ENCODE measurements around the gene ANKS1A.
"Not testable (repeated sequence)": the region's sequence is repeated elsewhere in the genome, so short reads cannot be mapped to it uniquely, and the experiment has no call there.

The ANKS1A gene

GRCh38 chr6:34929241-34929978 lies 40.4 kb downstream of the ANKS1A start:
- no peak for TF ChIP-seq CTCF (IDR thresholded peaks at IDR 0.05; ENCODE audit: poor library complexity, severe bottlenecking)
- Histone ChIP-seq H3K9me3 (ENCODE audit: severe bottlenecking) (no peaks in the 10 kb centered on the region), H3K4me3 (ENCODE audit: severe bottlenecking) (no peak overlapping the region), H3K27me3 (ENCODE audit: insufficient read depth, poor library complexity, severe bottlenecking) (no peaks in the 10 kb centered on the region), H3K4me1 (ENCODE audit: insufficient read depth, poor library complexity, severe bottlenecking) (peaks cover 7% of the 10 kb centered on the region), H3K27ac (ENCODE audit: poor library complexity, severe bottlenecking) (no peak overlapping the region), H3K36me3 (ENCODE audit: low read depth) (no peaks in the 10 kb centered on the region)
- DNase-seq (ENCODE audit: low spot score) = no peak
- ATAC-seq (ENCODE audit: low read depth) = no peak

DNA sequence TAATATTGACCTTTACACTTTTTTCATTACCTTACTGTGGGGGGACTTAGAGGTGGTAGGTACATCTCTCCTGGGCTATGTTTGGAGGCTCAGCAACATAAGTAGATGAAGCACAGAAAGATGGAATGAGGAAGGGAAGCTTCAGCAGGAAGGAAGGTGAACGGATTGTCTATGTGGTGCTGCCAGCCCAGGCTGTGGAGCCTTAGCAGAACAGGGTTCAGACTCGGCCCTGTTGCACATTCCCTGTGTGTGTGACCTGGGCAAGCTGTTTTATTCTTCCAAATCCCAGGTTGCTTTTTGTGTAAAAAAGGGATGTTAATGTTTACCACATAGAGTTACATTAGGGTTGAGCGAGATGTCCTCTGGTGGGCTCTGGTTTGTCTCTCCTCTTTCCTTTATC lies 41.2 kb downstream of the ANKS1A start:
- Histone ChIP-seq H3K4me3 (ENCODE audit: severe bottlenecking) (no peak overlapping the region), H3K27me3 (ENCODE audit: insufficient read depth, poor library complexity, severe bottlenecking) (no peaks in the 10 kb centered on the region), H3K27ac (ENCODE audit: poor library complexity, severe bottlenecking) (no peak overlapping the region), H3K36me3 (ENCODE audit: low read depth) (no peaks in the 10 kb centered on the region), H3K9me3 (ENCODE audit: severe bottlenecking) (no peaks in the 10 kb centered on the region), H3K4me1 (ENCODE audit: insufficient read depth, poor library complexity, severe bottlenecking) (peaks cover 7% of the 10 kb centered on the region)
- ATAC-seq (ENCODE audit: low read depth) (no peak), DNase-seq (ENCODE audit: low spot score) (no peak)
- no peak for TF ChIP-seq CTCF (IDR thresholded peaks at IDR 0.05; ENCODE audit: poor library complexity, severe bottlenecking)

DNA sequence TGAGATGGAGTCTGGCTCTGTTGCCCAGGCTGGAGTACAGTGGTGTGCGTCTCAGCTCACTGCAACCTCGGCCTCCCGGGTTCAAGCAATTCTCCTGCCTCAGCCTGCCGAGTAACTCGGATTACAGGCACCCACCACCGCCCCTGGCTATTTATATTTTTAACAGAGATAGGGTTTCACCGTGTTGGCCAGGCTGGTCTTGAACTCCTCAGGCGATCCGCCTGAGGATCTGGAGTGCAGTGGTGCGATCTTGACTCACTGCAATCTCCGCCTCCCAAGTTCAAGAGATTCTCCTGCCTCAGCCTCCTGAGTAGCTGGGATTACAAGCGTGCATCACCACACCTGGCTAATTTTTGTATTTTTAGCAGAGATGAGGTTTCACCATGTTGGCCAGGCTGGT lies 43.1 kb downstream of the ANKS1A start:
- not testable (repeated sequence) for H3K4me3 ChIP-seq (ENCODE audit: severe bottlenecking); H3K27ac ChIP-seq (ENCODE audit: poor library complexity, severe bottlenecking); ATAC-seq (ENCODE audit: low read depth); H3K36me3 ChIP-seq (ENCODE audit: low read depth); DNase-seq (ENCODE audit: low spot score); H3K9me3 ChIP-seq (ENCODE audit: severe bottlenecking); H3K4me1 ChIP-seq (ENCODE audit: insufficient read depth, poor library complexity, severe bottlenecking); H3K27me3 ChIP-seq (ENCODE audit: insufficient read depth, poor library complexity, severe bottlenecking)

DNA sequence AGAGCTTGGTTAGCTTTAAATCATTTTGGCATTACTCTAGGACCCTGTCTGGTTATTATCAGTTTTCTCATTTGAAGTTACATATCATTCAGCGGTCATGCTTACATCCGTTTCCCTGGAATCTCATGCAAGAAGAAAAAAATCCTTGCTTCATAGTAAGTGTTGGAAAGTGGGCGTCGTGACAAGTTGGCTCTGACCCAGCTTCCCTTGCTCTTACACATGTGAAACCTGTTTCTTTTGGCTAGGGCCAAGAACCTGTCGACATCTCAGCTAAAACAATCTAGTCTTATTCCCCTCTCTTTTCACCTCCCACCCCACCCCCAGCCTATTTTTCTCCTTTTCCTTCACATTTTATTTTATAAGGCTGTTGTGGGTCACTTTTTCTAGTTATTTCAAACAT lies 45.5 kb downstream of the ANKS1A start:
- no peaks in the 10 kb centered on the region; the same call in 1 of the 2 replicates for H3K36me3 ChIP-seq (ENCODE audit: low read depth)
- H3K27ac ChIP-seq (ENCODE audit: poor library complexity, severe bottlenecking) = no peak overlapping the region
- no peaks in the 10 kb centered on the region for H3K9me3 ChIP-seq (ENCODE audit: severe bottlenecking)
- ATAC-seq (ENCODE audit: low read depth) (no peak), DNase-seq (ENCODE audit: low spot score) (no peak)
- H3K27me3 ChIP-seq (ENCODE audit: insufficient read depth, poor library complexity, severe bottlenecking) = no peaks in the 10 kb centered on the region
- TF ChIP-seq CTCF (IDR thresholded peaks at IDR 0.05; ENCODE audit: poor library complexity, severe bottlenecking) = no peak
- H3K4me3 ChIP-seq (ENCODE audit: severe bottlenecking) = no peak overlapping the region
- no peaks in the 10 kb centered on the region for H3K4me1 ChIP-seq (ENCODE audit: insufficient read depth, poor library complexity, severe bottlenecking)

DNA sequence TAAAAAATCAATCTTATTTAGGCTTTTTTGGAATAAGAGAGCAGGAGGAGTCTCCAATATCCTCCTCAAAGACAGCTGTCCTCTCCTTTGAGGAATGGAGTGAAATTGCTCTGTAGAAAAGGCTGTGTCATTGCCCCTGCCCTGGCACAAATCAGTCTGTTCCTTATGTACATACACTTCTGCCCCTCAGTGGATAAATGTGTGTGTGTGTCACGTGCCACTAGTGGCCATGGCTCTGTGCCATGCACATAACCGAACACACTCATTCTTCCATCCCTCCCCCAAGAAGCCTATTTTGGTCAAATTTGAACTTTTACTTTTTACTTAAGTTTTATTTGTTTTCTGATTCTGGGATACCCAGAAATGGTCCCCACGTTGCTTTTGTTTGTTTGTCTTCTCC lies 49.2 kb downstream of the ANKS1A start:
- no peak for TF ChIP-seq CTCF (IDR thresholded peaks at IDR 0.05; ENCODE audit: poor library complexity, severe bottlenecking)
- DNase-seq (ENCODE audit: low spot score) (no peak), ATAC-seq (ENCODE audit: low read depth) (no peak)
- no peaks in the 10 kb centered on the region for H3K4me1 ChIP-seq (ENCODE audit: insufficient read depth, poor library complexity, severe bottlenecking)
- H3K27me3 ChIP-seq (ENCODE audit: insufficient read depth, poor library complexity, severe bottlenecking) = no peaks in the 10 kb centered on the region
- H3K27ac ChIP-seq (ENCODE audit: poor library complexity, severe bottlenecking) = no peak overlapping the region
- H3K4me3 ChIP-seq (ENCODE audit: severe bottlenecking) = no peak overlapping the region
- no peaks in the 10 kb centered on the region for H3K9me3 ChIP-seq (ENCODE audit: severe bottlenecking)
- no peaks in the 10 kb centered on the region; the same call in 1 of the 2 replicates for H3K36me3 ChIP-seq (ENCODE audit: low read depth)
